Measurements from ENCODE around the gene IL32. TPM values are rescaled to one million over a fixed set of nuclear protein-coding genes. Genes with fewer than 3 reads are reported as not detected.
A peak's percentile ranks its signal among the peaks of the same experiment; 100 is the strongest.

Gene IL32
- polyA plus RNA-seq, 3 donors: 0.53 to 8.0 (median 5.6) TPM

GRCh38 chr16:3097266-3097665, 31.8 kb downstream of the IL32 start:
- H3K27me3 Mint-ChIP-seq (ENCODE audit: low read depth in 3 of 3): peaks cover 7 to 11% (median 10%) of the 10 kb centered on the region in 3 donors
- peaks cover 50 to 52% of the 10 kb centered on the region in 2 donors for H3K4me1 ChIP-seq (ENCODE audit: control insufficient read depth in 1 of 2, insufficient read depth in 2 of 2, low read length in 2 of 2)
- no peaks in the 10 kb centered on the region for H3K79me2 ChIP-seq (ENCODE audit: insufficient read depth, low read length)
- H3K4me3 ChIP-seq (replicated peaks in 1 of 3; ENCODE audit: low read depth in 2 of 3, low read length in 3 of 3): no peak overlapping the region
- no peak overlapping the region for H2AFZ ChIP-seq (ENCODE audit: insufficient read depth, low read depth, low read length, poor library complexity, severe bottlenecking)
- WGBS (ENCODE audit: insufficient coverage): no CpG with 5 or more reads among the region's 8 CpGs
- H3K9ac ChIP-seq (ENCODE audit: insufficient read depth, low read length, poor library complexity, severe bottlenecking): no peak overlapping the region
- peak overlapping the region in 3 of 7 donors; percentile 15 to 85 (median 81) for H3K27ac Mint-ChIP-seq
- no peak overlapping the region for H3K4me3 Mint-ChIP-seq
- no peaks in the 10 kb centered on the region for H3K9me3 ChIP-seq (replicated peaks in 1 of 2; ENCODE audit: control insufficient read depth in 1 of 2, insufficient read depth in 1 of 2, low read length in 2 of 2)
- TF ChIP-seq, protein P1, sequence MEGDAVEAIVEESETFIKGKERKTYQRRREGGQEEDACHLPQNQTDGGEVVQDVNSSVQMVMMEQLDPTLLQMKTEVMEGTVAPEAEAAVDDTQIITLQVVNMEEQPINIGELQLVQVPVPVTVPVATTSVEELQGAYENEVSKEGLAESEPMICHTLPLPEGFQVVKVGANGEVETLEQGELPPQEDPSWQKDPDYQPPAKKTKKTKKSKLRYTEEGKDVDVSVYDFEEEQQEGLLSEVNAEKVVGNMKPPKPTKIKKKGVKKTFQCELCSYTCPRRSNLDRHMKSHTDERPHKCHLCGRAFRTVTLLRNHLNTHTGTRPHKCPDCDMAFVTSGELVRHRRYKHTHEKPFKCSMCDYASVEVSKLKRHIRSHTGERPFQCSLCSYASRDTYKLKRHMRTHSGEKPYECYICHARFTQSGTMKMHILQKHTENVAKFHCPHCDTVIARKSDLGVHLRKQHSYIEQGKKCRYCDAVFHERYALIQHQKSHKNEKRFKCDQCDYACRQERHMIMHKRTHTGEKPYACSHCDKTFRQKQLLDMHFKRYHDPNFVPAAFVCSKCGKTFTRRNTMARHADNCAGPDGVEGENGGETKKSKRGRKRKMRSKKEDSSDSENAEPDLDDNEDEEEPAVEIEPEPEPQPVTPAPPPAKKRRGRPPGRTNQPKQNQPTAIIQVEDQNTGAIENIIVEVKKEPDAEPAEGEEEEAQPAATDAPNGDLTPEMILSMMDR (IDR thresholded peaks at IDR 0.05): no peak
- H4K20me1 ChIP-seq (ENCODE audit: insufficient read depth, low read length): no peaks in the 10 kb centered on the region
- no peaks in the 10 kb centered on the region for H3K36me3 ChIP-seq (replicated peaks in 1 of 2; ENCODE audit: control insufficient read depth in 1 of 2, insufficient read depth in 2 of 2, low read length in 2 of 2)
- no peaks in the 10 kb centered on the region for H3K36me3 Mint-ChIP-seq
- H3K27me3 ChIP-seq (ENCODE audit: control insufficient read depth in 2 of 2, insufficient read depth in 2 of 2, low read length in 2 of 2): no peaks in the 10 kb centered on the region
- DNase-seq: no peak
- H3K4me1 Mint-ChIP-seq: peaks cover 50% of the 10 kb centered on the region
- no peak overlapping the region for H3K27ac ChIP-seq (ENCODE audit: low read depth in 1 of 2, low read length in 2 of 2)
- intact Hi-C loops (cut with micrococcal nuclease): no loop called here
- H3K9me3 Mint-ChIP-seq: peaks cover 0 to 2% (median 0%) of the 10 kb centered on the region in 7 donors
- H3K4me2 ChIP-seq (replicated peaks; ENCODE audit: extremely low read depth, low read length, poor library complexity, severe bottlenecking): no peak overlapping the region

DNA sequence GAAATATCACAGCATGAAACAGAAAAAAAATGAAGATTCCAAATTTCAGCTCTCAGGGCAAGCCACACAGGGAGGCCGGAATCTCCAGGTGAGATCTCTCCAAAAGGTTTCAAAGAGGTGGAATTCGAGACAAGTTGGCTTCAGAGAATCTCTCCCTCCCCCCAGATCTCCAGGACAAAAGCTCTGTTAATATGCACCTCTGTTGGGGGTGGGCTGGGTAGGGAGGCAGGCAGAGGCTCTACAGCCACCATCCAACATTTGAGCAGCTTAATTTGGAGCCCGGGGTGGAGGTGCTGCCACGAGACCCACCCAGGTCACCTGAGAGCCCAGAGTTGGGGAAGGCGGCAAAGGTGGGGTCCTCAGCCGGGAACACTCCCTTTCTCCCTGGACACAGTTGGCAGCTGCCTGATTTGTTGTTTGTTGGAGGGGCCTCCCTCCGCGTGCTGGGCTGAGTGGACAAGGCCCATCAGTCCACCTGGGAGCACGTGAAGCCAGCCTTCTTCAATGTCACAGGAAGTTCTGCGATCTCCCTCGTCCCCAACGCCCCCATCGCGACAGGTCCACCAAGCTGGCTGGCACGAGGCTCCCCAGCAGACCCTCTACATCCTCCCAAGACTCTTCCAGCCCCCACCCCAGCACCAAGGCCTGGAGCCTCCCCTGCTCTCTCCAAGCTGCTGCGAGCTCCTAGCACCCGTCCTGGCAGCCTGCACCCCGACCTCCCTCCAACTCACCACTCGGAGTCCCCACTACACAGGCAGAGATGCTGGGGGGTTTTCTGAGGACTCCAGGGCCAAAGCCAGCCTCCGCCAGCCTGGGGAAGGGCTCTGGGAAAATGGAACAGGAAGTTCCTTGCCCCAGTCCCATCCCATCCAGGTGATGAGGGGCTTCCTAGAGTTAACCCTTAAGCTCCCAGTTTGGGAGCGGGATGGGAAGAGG, 33.3 kb downstream of the IL32 start, which contains the start of gene ZSCAN10:
Gene ZSCAN10, minus strand, starts transcription at position 836 of the 936 bp plus-strand sequence. CDS start 6,357 bp downstream, outside the sequence.
- H3K9me3 ChIP-seq (replicated peaks in 1 of 2; ENCODE audit: control insufficient read depth in 1 of 2, insufficient read depth in 1 of 2, low read length in 2 of 2): no peaks in the 10 kb centered on the region
- Mint-ChIP-seq H3K4me1 (peaks cover 52% of the 10 kb centered on the region), H3K27me3 (ENCODE audit: low read depth in 3 of 3) (peaks cover 7 to 16% (median 10%) of the 10 kb centered on the region in 3 donors), H3K4me3 (peak within 1 kb of the TSS; percentile 78 to 94), H3K27ac (peak within 1 kb of the TSS; percentile 28 to 92 (median 79)), H3K9me3 (peaks cover 0 to 4% (median 0%) of the 10 kb centered on the region in 7 donors), H3K36me3 (no peaks in the 10 kb centered on the region)
- no peak within 1 kb of the TSS for H3K27ac ChIP-seq (ENCODE audit: low read depth in 1 of 2, low read length in 2 of 2)
- no peaks in the 10 kb centered on the region for H3K27me3 ChIP-seq (ENCODE audit: control insufficient read depth in 2 of 2, insufficient read depth in 2 of 2, low read length in 2 of 2)
- DNase-seq: no peak
- H3K9ac ChIP-seq (ENCODE audit: insufficient read depth, low read length, poor library complexity, severe bottlenecking): no peak within 1 kb of the TSS
- peak within 1 kb of the TSS; percentile 71 for H2AFZ ChIP-seq (ENCODE audit: insufficient read depth, low read depth, low read length, poor library complexity, severe bottlenecking)
- peaks cover 52 to 53% of the 10 kb centered on the region in 2 donors for H3K4me1 ChIP-seq (ENCODE audit: control insufficient read depth in 1 of 2, insufficient read depth in 2 of 2, low read length in 2 of 2)
- H3K36me3 ChIP-seq (replicated peaks in 1 of 2; ENCODE audit: control insufficient read depth in 1 of 2, insufficient read depth in 2 of 2, low read length in 2 of 2): no peaks in the 10 kb centered on the region
- no peaks in the 10 kb centered on the region for H3K79me2 ChIP-seq (ENCODE audit: insufficient read depth, low read length)
- peak within 1 kb of the TSS in 2 of 3 experiments; percentile 19 to 73 for H3K4me3 ChIP-seq (replicated peaks in 1 of 3; ENCODE audit: low read depth in 2 of 3, low read length in 3 of 3)
- WGBS (ENCODE audit: insufficient coverage): 70% methylated on average over 11 of the region's 21 CpGs
- H3K4me2 ChIP-seq (replicated peaks; ENCODE audit: extremely low read depth, low read length, poor library complexity, severe bottlenecking): peak within 1 kb of the TSS; percentile 74
- H4K20me1 ChIP-seq (ENCODE audit: insufficient read depth, low read length): no peaks in the 10 kb centered on the region
- TF ChIP-seq, protein P1 (IDR thresholded peaks at IDR 0.05): no peak
- intact Hi-C loops (cut with micrococcal nuclease): no loop called here
